Osteoblast (primary cell): ENCODE measurements around the gene KCNQ1. TPM values are rescaled to one million over a fixed set of nuclear protein-coding genes. Genes with fewer than 3 reads are reported as not detected.

Source experiments
- DNase-seq: peaks from one replicate; pipeline ENCODE4 v3.0.0; 2011; ENCODE audit warnings: low spot score, mixed read lengths; ENCODE audit not compliant: insufficient read length; ENCODE audit errors: missing footprints
- H2AFZ ChIP-seq: 2 replicates; pipeline ENCODE4 v1.6.0; 2011; ENCODE audit warnings: mild to moderate bottlenecking, low read length
- H3K27ac ChIP-seq: 2 replicates; pipeline ENCODE4 v1.5.1; 2011; ENCODE audit warnings: mild to moderate bottlenecking, low read depth, low read length, moderate library complexity
- H3K27me3 ChIP-seq: 2 replicates; pipeline ENCODE4 v1.6.0; 2012; ENCODE audit warnings: mild to moderate bottlenecking, control low read depth, inconsistent platforms, low read length, moderate library complexity; ENCODE audit not compliant: insufficient read depth
- H3K36me3 ChIP-seq: 2 replicates; pipeline ENCODE4 v1.5.1; 2011; ENCODE audit warnings: mild to moderate bottlenecking, low read length, control low read depth, moderate library complexity; ENCODE audit not compliant: insufficient read depth
- H3K4me1 ChIP-seq: 2 replicates; pipeline ENCODE4 v1.5.1; 2011; ENCODE audit warnings: mild to moderate bottlenecking, low read length, control low read depth, moderate library complexity; ENCODE audit not compliant: insufficient read depth
- H3K4me2 ChIP-seq: 2 replicates; pipeline ENCODE4 v1.6.0; 2011; ENCODE audit warnings: mild to moderate bottlenecking, low read length; ENCODE audit not compliant: insufficient read depth
- H3K4me3 ChIP-seq: fragments of 200-600 bp; sonication (generic); 3 replicates; pipeline ENCODE4 v1.5.1; 2012; ENCODE audit warnings: mild to moderate bottlenecking, low read length, inconsistent platforms; ENCODE audit not compliant: insufficient read depth
- H3K79me2 ChIP-seq: 2 replicates; pipeline ENCODE4 v1.6.0; 2012; ENCODE audit warnings: mild to moderate bottlenecking, low read length, control low read depth, inconsistent platforms; ENCODE audit not compliant: insufficient read depth
- H3K9me3 ChIP-seq: 2 replicates; pipeline ENCODE4 v1.5.1; 2011; ENCODE audit warnings: low read depth, low read length, control low read depth
- H4K20me1 ChIP-seq: 2 replicates; pipeline ENCODE4 v1.6.0; 2012; ENCODE audit warnings: mild to moderate bottlenecking, low read length, control low read depth; ENCODE audit not compliant: insufficient read depth
- total RNA-seq: library from RNA; depleted of rRNA; stranded (reverse); fragments of >200 nt; gene quantifications from 2 replicates; pipeline ENCODE4 v1.2.3, GENCODE V29; 2012
- TF ChIP-seq, protein P1 (sequence below): IDR thresholded peaks from 2 replicates; pipeline ENCODE4 v1.5.1; 2011; ENCODE audit warnings: mild to moderate bottlenecking, low read depth, low read length, moderate library complexity; ENCODE audit errors: extremely low read depth

KCNQ1 gene
- total RNA-seq, 1 donor = not detected

DNA sequence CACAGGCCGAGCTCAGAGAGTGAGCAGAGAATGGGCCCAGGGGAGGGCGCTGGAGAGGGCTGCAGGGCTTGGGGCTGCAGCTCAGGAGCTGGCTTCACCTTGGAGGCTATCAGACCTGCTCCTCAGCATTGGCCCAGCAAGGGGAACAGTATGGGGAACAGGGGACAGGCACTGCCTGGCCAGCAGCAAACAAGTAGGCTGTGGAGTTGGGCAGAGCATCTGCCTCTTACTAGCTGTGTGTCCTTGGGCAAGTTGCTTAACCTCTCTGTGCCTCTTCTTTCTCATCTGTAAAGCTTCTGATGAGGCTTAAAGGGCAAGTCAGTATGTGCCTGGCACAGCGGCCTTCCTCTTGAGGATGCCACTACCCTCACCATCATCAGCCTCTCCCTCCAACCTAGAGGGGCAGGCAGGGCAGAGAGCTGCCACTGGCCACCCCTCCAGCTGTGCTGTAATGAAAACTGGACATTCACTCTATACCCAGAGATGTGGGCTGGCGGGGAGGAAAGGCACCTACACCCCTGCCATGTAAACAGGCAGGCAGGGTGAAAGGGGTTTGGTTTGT lies 448.2 kb downstream of the KCNQ1 start:
- Histone ChIP-seq H4K20me1 (no peaks in the 10 kb centered on the region), H3K27me3 (no peaks in the 10 kb centered on the region), H3K27ac (no peak overlapping the region), H3K9me3 (no peaks in the 10 kb centered on the region), H3K4me1 (peaks cover 6% of the 10 kb centered on the region), H3K4me2 (peak overlapping the region; percentile 88), H2AFZ (peak overlapping the region; percentile 95), H3K4me3 (peak overlapping the region; percentile 77), H3K36me3 (no peaks in the 10 kb centered on the region), H3K79me2 (no peaks in the 10 kb centered on the region)
- no peak for DNase-seq
- TF ChIP-seq, protein P1, sequence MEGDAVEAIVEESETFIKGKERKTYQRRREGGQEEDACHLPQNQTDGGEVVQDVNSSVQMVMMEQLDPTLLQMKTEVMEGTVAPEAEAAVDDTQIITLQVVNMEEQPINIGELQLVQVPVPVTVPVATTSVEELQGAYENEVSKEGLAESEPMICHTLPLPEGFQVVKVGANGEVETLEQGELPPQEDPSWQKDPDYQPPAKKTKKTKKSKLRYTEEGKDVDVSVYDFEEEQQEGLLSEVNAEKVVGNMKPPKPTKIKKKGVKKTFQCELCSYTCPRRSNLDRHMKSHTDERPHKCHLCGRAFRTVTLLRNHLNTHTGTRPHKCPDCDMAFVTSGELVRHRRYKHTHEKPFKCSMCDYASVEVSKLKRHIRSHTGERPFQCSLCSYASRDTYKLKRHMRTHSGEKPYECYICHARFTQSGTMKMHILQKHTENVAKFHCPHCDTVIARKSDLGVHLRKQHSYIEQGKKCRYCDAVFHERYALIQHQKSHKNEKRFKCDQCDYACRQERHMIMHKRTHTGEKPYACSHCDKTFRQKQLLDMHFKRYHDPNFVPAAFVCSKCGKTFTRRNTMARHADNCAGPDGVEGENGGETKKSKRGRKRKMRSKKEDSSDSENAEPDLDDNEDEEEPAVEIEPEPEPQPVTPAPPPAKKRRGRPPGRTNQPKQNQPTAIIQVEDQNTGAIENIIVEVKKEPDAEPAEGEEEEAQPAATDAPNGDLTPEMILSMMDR = no peak

- Histone ChIP-seq H3K4me2 (no peak overlapping the region), H3K79me2 (no peaks in the 10 kb centered on the region), H3K9me3 (no peaks in the 10 kb centered on the region)
Measured at GRCh38 chr11:2893935-2894334, 449.1 kb downstream of the KCNQ1 start.

DNA sequence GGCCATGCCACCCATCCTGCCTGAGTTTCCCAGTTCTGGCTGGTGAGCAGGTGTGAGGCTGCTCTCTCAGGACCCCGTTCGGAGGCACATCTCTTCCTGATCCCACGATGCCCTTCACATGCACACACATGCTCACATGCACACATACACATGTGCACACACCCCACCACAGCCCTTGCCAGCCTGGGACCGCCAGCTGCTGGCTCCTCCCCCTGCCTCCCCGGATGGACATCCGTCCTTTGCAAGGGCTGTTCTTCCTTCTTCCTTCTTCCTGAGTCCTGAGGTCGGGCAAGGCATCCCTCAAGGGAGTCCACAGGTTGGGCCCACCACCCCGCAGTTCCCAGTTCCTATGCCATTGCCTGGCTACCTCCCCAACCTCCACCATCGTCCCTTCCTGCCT lies 451.2 kb downstream of the KCNQ1 start:
- no peak for DNase-seq
- Histone ChIP-seq H2AFZ (no peak overlapping the region), H3K9me3 (no peaks in the 10 kb centered on the region)

More at GRCh38 chr11:2893935-2894334, 449.1 kb downstream of the KCNQ1 start:
- no peaks in the 10 kb centered on the region for H4K20me1 ChIP-seq
- TF ChIP-seq, protein P1 = no peak
- no peak overlapping the region for H3K4me3 ChIP-seq
- peaks cover 14% of the 10 kb centered on the region for H3K4me1 ChIP-seq
- no peaks in the 10 kb centered on the region for H3K27me3 ChIP-seq
- no peak for DNase-seq
- H3K27ac ChIP-seq = no peak overlapping the region
- no peak overlapping the region for H2AFZ ChIP-seq
- H3K36me3 ChIP-seq = no peaks in the 10 kb centered on the region

GRCh38 chr11:2897048-2897447 lies 452.2 kb downstream of the KCNQ1 start:
- no peak overlapping the region for H2AFZ ChIP-seq
- no peaks in the 10 kb centered on the region for H3K79me2 ChIP-seq
- no peak overlapping the region for H3K4me3 ChIP-seq
- no peaks in the 10 kb centered on the region for H3K9me3 ChIP-seq
- no peaks in the 10 kb centered on the region for H3K36me3 ChIP-seq
- H3K27me3 ChIP-seq = no peaks in the 10 kb centered on the region
- H4K20me1 ChIP-seq = no peaks in the 10 kb centered on the region
- TF ChIP-seq, protein P1 = no peak
- no peak for DNase-seq
- H3K4me2 ChIP-seq = no peak overlapping the region
- no peak overlapping the region for H3K27ac ChIP-seq
- H3K4me1 ChIP-seq = peaks cover 12% of the 10 kb centered on the region

More for the DNA sequence above, 451.2 kb downstream of the KCNQ1 start:
- TF ChIP-seq, protein P1 = no peak
- Histone ChIP-seq H3K27ac (no peak overlapping the region), H3K4me3 (no peak overlapping the region), H3K4me2 (no peak overlapping the region), H3K27me3 (no peaks in the 10 kb centered on the region), H4K20me1 (no peaks in the 10 kb centered on the region), H3K4me1 (peaks cover 16% of the 10 kb centered on the region), H3K36me3 (no peaks in the 10 kb centered on the region), H3K79me2 (no peaks in the 10 kb centered on the region)
